ENCODE results near the gene SLC10A7.
A peak's percentile ranks its signal among the peaks of the same experiment; 100 is the strongest.

The SLC10A7 gene

GRCh38 chr4:146521541-146522097 lies at the start of gene SLC10A7:
Gene SLC10A7 (minus strand): TSS chr4:146521940. CDS start chr4:146521717, 223 bp downstream.
- DNase-seq, result peak; percentile 37 to 58

GRCh38 chr4:146567396-146567795 lies 45.7 kb upstream of the SLC10A7 start:
- no peak for DNase-seq

GRCh38 chr4:146564492-146564891 lies 42.8 kb upstream of the SLC10A7 start:
- DNase-seq, result no peak

- no peak for DNase-seq
These were observed 28.4 kb upstream of the SLC10A7 start for GRCh38 chr4:146550161-146550560.

GRCh38 chr4:146548443-146548842 lies 26.7 kb upstream of the SLC10A7 start:
- no peak for DNase-seq

GRCh38 chr4:146545102-146545501 lies 23.4 kb upstream of the SLC10A7 start:
- no peak for DNase-seq

- no peak for DNase-seq
These were observed 12.4 kb upstream of the SLC10A7 start for GRCh38 chr4:146534178-146534577.

GRCh38 chr4:146525754-146526153 lies 4.0 kb upstream of the SLC10A7 start:
- DNase-seq, result no peak

- no peak for DNase-seq
These were observed 2.9 kb upstream of the SLC10A7 start for GRCh38 chr4:146524663-146525062.

GRCh38 chr4:146522869-146523205 lies 1.1 kb upstream of the SLC10A7 start:
- DNase-seq, result no peak

GRCh38 chr4:146522098-146522868 lies 543 bp upstream of the SLC10A7 start:
- DNase-seq, result peak; percentile 61 to 65

- no peak for DNase-seq
These were observed 722 bp downstream of the SLC10A7 start for GRCh38 chr4:146520896-146521540.

- no peak for DNase-seq
These were observed 6.9 kb downstream of the SLC10A7 start for GRCh38 chr4:146514651-146515357.

- DNase-seq, result no peak
These were observed 8.2 kb downstream of the SLC10A7 start for GRCh38 chr4:146513548-146513947.

GRCh38 chr4:146511381-146511780 lies 10.4 kb downstream of the SLC10A7 start:
- no peak for DNase-seq

GRCh38 chr4:146510942-146511341 lies 10.8 kb downstream of the SLC10A7 start:
- no peak for DNase-seq

- no peak for DNase-seq
These were observed 13.4 kb downstream of the SLC10A7 start for GRCh38 chr4:146508229-146508939.

- DNase-seq, result no peak
These were observed 14.1 kb downstream of the SLC10A7 start for GRCh38 chr4:146507632-146508031.

- DNase-seq, result no peak
These were observed 15.5 kb downstream of the SLC10A7 start for GRCh38 chr4:146506272-146506671.

- no peak for DNase-seq
These were observed 21.5 kb downstream of the SLC10A7 start for GRCh38 chr4:146500216-146500615.

GRCh38 chr4:146498291-146498690 lies 23.4 kb downstream of the SLC10A7 start:
- no peak for DNase-seq

GRCh38 chr4:146495269-146495668 lies 26.5 kb downstream of the SLC10A7 start:
- no peak for DNase-seq

- no peak for DNase-seq
These were observed 27.6 kb downstream of the SLC10A7 start for GRCh38 chr4:146494143-146494542.
